HepG2 (cell line): Measurements from ENCODE around the gene GMEB2. TPM values are rescaled to one million over a fixed set of nuclear protein-coding genes. Genes with fewer than 3 reads are reported as not detected.

Source experiments
- GATAD1 ChIP-seq: IDR thresholded peaks from 2 replicates; pipeline ENCODE4 v1.6.1; 2016; ENCODE audit warnings: missing genetic modification reagents, missing compliant biosample characterization
- HIVEP1 ChIP-seq: sonication (generic); formaldehyde crosslinking; IDR thresholded peaks from 2 replicates; pipeline ENCODE4 v1.4.0; 2020; ENCODE audit warnings: mild to moderate bottlenecking, missing genetic modification reagents
- KDM4B ChIP-seq: sonication (generic); formaldehyde crosslinking; IDR thresholded peaks from 2 replicates; pipeline ENCODE4 v1.4.0; 2020; ENCODE audit warnings: missing genetic modification reagents
- PAXIP1 ChIP-seq: sonication (generic); formaldehyde crosslinking; conservative IDR thresholded peaks from 2 replicates; pipeline ENCODE4 v1.4.0; 2020; ENCODE audit warnings: mild to moderate bottlenecking, missing genetic modification reagents, moderate library complexity
- POGK ChIP-seq: sonication (generic); formaldehyde crosslinking; conservative IDR thresholded peaks from 2 replicates; pipeline ENCODE4 v1.8.0; 2022; ENCODE audit warnings: mild to moderate bottlenecking, moderate library complexity, missing genetic modification reagents
- RCOR2 ChIP-seq: IDR thresholded peaks from 2 replicates; pipeline ENCODE4 v1.6.1; 2016; ENCODE audit warnings: missing biosample characterization, missing genetic modification reagents
- SIX1 ChIP-seq: sonication (generic); formaldehyde crosslinking; IDR thresholded peaks from 2 replicates; pipeline ENCODE4 v1.4.0; 2020; ENCODE audit warnings: missing genetic modification reagents, borderline replicate concordance
- SP5 ChIP-seq: IDR thresholded peaks from 2 replicates; pipeline ENCODE4 v1.6.1; 2016; ENCODE audit warnings: low read depth, borderline replicate concordance
- TCF12 ChIP-seq, 2 experiments: fragments of 450-650 bp in 1 of 2; sonication (generic) in 1 of 2; formaldehyde crosslinking in 1 of 2; IDR thresholded peaks; 2 replicates each; pipeline versions ENCODE4 v1.6.1 to v1.8.0; 2017 to 2022; ENCODE audit warnings: antibody characterized with exemption in 1 of 2, mild to moderate bottlenecking in 1 of 2, missing genetic modification reagents in 1 of 2, moderate library complexity in 1 of 2
- ZBTB20 ChIP-seq: sonication (generic); formaldehyde crosslinking; IDR thresholded peaks from 2 replicates; pipeline ENCODE4 v1.8.1; 2023; ENCODE audit warnings: missing genetic modification reagents, low read depth, mild to moderate bottlenecking, borderline replicate concordance
- ZMYM4 ChIP-seq: sonication (generic); formaldehyde crosslinking; IDR thresholded peaks from 2 replicates; pipeline ENCODE4 v1.8.1; 2023; ENCODE audit warnings: mild to moderate bottlenecking, missing genetic modification reagents
- ZNF329 ChIP-seq: sonication (generic); formaldehyde crosslinking; IDR thresholded peaks from 2 replicates; pipeline ENCODE4 v1.9.0; 2021; ENCODE audit warnings: low read depth, mild to moderate bottlenecking, missing genetic modification reagents
- ZNF337 ChIP-seq: sonication (generic); formaldehyde crosslinking; IDR thresholded peaks from 2 replicates; pipeline ENCODE4 v1.5.1; 2020; ENCODE audit warnings: missing genetic modification reagents, low read depth, mild to moderate bottlenecking, borderline replicate concordance
- ZNF34 ChIP-seq: sonication (generic); formaldehyde crosslinking; IDR thresholded peaks from 2 replicates; pipeline ENCODE4 v1.4.0; 2020; ENCODE audit warnings: mild to moderate bottlenecking, missing genetic modification reagents, borderline replicate concordance
- ZNF768 ChIP-seq: sonication (generic); formaldehyde crosslinking; IDR thresholded peaks from 2 replicates; pipeline ENCODE4 v1.4.0; 2020; ENCODE audit warnings: missing genetic modification reagents
- ZNF790 ChIP-seq: sonication (generic); formaldehyde crosslinking; IDR thresholded peaks from 2 replicates; pipeline ENCODE4 v1.8.0; 2022; ENCODE audit warnings: missing genetic modification reagents, mild to moderate bottlenecking, borderline replicate concordance
- ZSCAN30 ChIP-seq: sonication (generic); formaldehyde crosslinking; IDR thresholded peaks from 2 replicates; pipeline ENCODE4 v1.5.0; 2020; ENCODE audit warnings: mild to moderate bottlenecking, missing genetic modification reagents
- polyA plus RNA-seq, 8 experiments: library from polyadenylated mRNA; depleted of rRNA in 3 of 8; stranded (reverse) in 7 of 8; unstranded in 1 of 8; fragments of >200 nt; fragmentation: Illumina TruSeq in 4 of 8; extraction: Trizol in 4 of 8; gene quantifications; 2 replicates each; pipeline versions ENCODE4 v1.2.1 to v1.2.3, GENCODE V29; 2011 to 2016; ENCODE audit warnings: low read depth in 4 of 8, missing spikeins in 1 of 8, mixed read lengths in 1 of 8; ENCODE audit not compliant: insufficient read depth in 1 of 8
- total RNA-seq, 5 experiments: library from RNA; depleted of rRNA; stranded (reverse); fragments of >200 nt; fragmentation: Illumina TruSeq; extraction: Trizol; gene quantifications; 2 replicates each; pipeline ENCODE4 v1.2.3, GENCODE V29; 2016; ENCODE audit warnings: low read depth in 1 of 5
- TF ChIP-seq, protein P1 (sequence below), 2 experiments: sonication (generic) in 1 of 2; formaldehyde crosslinking in 1 of 2; IDR thresholded peaks; 2 replicates each; pipeline versions ENCODE4 v1.4.0 to v1.6.1; 2016 to 2020; ENCODE audit warnings: borderline replicate concordance in 1 of 2, low read depth in 1 of 2, mild to moderate bottlenecking in 1 of 2, missing genetic modification reagents in 1 of 2

Gene GMEB2
- total and polyA plus RNA-seq, 2 of the 13 experiments (the other 11 are each of a cell fraction or from before 2014, with no cell fraction given): 10.6 to 12.4 TPM

- TF ChIP-seq ZNF329 (CRISPR knock-in tag) (0 out of 2 replicates have a peak, but pooled peaks have one; percentile 18), TCF12 (IDR thresholded peaks at IDR 0.05) (no peak), TCF12 (CRISPR knock-in tag; IDR thresholded peaks at IDR 0.05) (no peak), ZNF790 (CRISPR knock-in tag) (no peak), RCOR2 (CRISPR knock-in tag) (peak; percentile 50; the same call in 1 of the 2 replicates), ZSCAN30 (no peak), ZMYM4 (CRISPR knock-in tag) (no peak; the same call in 1 of the 2 replicates), ZNF34 (no peak), HIVEP1 (no peak; the same call in 1 of the 2 replicates), PAXIP1 (CRISPR knock-in tag) (peak; percentile 85), SP5 (CRISPR knock-in tag) (no peak), ZNF337 (no peak), ZNF768 (CRISPR knock-in tag) (no peak), GATAD1 (no peak), SIX1 (CRISPR knock-in tag) (no peak), KDM4B (CRISPR knock-in tag) (no peak), ZBTB20 (0 out of 2 replicates have a peak, but pooled peaks have one; percentile 34), POGK (CRISPR knock-in tag) (no peak; the same call in 1 of the 2 replicates)
- TF ChIP-seq, protein P1, sequence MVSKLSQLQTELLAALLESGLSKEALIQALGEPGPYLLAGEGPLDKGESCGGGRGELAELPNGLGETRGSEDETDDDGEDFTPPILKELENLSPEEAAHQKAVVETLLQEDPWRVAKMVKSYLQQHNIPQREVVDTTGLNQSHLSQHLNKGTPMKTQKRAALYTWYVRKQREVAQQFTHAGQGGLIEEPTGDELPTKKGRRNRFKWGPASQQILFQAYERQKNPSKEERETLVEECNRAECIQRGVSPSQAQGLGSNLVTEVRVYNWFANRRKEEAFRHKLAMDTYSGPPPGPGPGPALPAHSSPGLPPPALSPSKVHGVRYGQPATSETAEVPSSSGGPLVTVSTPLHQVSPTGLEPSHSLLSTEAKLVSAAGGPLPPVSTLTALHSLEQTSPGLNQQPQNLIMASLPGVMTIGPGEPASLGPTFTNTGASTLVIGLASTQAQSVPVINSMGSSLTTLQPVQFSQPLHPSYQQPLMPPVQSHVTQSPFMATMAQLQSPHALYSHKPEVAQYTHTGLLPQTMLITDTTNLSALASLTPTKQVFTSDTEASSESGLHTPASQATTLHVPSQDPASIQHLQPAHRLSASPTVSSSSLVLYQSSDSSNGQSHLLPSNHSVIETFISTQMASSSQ (IDR thresholded peaks at IDR 0.05; ENCODE audit: low read depth): no peak
- TF ChIP-seq, protein P1 (CRISPR knock-in tag; IDR thresholded peaks at IDR 0.05; ENCODE audit: borderline replicate concordance): 0 out of 2 replicates have a peak, but pooled peaks have one; percentile 26
Observed at GRCh38 chr20:63544241-63544957, 82.5 kb downstream of the GMEB2 start (continued).
